ENCODE data around the gene RANBP10. TPM values are rescaled to one million over a fixed set of nuclear protein-coding genes. Genes with fewer than 3 reads are reported as not detected.
A peak's percentile ranks its signal among the peaks of the same experiment; 100 is the strongest.
"Not testable (repeated sequence)": the region's sequence is repeated elsewhere in the genome, so short reads cannot be mapped to it uniquely, and the experiment has no call there.

RANBP10 gene
- total and polyA plus RNA-seq, 2 experiments from 2014 or later, result 8.0 to 13.6 TPM

GRCh38 chr16:67842509-67843342 is 36.4 kb upstream of the RANBP10 start:
- Histone ChIP-seq H3K4me3 (peak overlapping the region; percentile 78), H3K27ac (peak overlapping the region; percentile 98), H3K9me3 (ENCODE audit: low read depth) (no peaks in the 10 kb centered on the region), H3K27me3 (no peaks in the 10 kb centered on the region), H3K4me1 (ENCODE audit: low read depth) (peaks cover 27% of the 10 kb centered on the region), H3K36me3 (no peaks in the 10 kb centered on the region)
- TF ChIP-seq CTCF (IDR thresholded peaks at IDR 0.05; ENCODE audit: low read depth, low read length), result peak; percentile 44
- peak; percentile 59 to 66 for DNase-seq (ENCODE audit: low read depth in 1 of 2, low spot score in 1 of 2)

GRCh38 chr16:67841816-67842508 is 35.6 kb upstream of the RANBP10 start, which contains the start of gene THAP11:
THAP11 (plus strand) TSS chr16:67842320; CDS start chr16:67842555, 235 bp downstream.
- no peaks in the 10 kb centered on the region for H3K36me3 ChIP-seq
- TF ChIP-seq CTCF (IDR thresholded peaks at IDR 0.05; ENCODE audit: low read depth, low read length), result peak; percentile 86
- peaks cover 27% of the 10 kb centered on the region for H3K4me1 ChIP-seq (ENCODE audit: low read depth)
- H3K27me3 ChIP-seq, result no peaks in the 10 kb centered on the region
- peak within 1 kb of the TSS; percentile 98 for H3K27ac ChIP-seq
- H3K9me3 ChIP-seq (ENCODE audit: low read depth), result no peaks in the 10 kb centered on the region
- peak within 1 kb of the TSS; percentile 78 for H3K4me3 ChIP-seq
- DNase-seq (ENCODE audit: low read depth in 1 of 2, low spot score in 1 of 2), result peak; percentile 96 to 97

- H3K27ac ChIP-seq, result peak overlapping the region; percentile 98
- peak overlapping the region; percentile 78 for H3K4me3 ChIP-seq
- TF ChIP-seq CTCF (IDR thresholded peaks at IDR 0.05; ENCODE audit: low read depth, low read length), result no peak
- H3K27me3 ChIP-seq, result no peaks in the 10 kb centered on the region
- DNase-seq (ENCODE audit: low read depth in 1 of 2, low spot score in 1 of 2), result no peak
- H3K36me3 ChIP-seq, result no peaks in the 10 kb centered on the region
- H3K4me1 ChIP-seq (ENCODE audit: low read depth), result peaks cover 27% of the 10 kb centered on the region
- H3K9me3 ChIP-seq (ENCODE audit: low read depth), result no peaks in the 10 kb centered on the region
Measured at GRCh38 chr16:67841198-67841815, 34.9 kb upstream of the RANBP10 start.

GRCh38 chr16:67837811-67838210 is 31.5 kb upstream of the RANBP10 start:
- H3K9me3 ChIP-seq (ENCODE audit: low read depth), result no peaks in the 10 kb centered on the region
- peaks cover 4% of the 10 kb centered on the region for H3K4me1 ChIP-seq (ENCODE audit: low read depth)
- H3K27me3 ChIP-seq, result no peaks in the 10 kb centered on the region
- no peak for TF ChIP-seq CTCF (IDR thresholded peaks at IDR 0.05; ENCODE audit: low read depth, low read length)
- no peak overlapping the region for H3K4me3 ChIP-seq
- H3K27ac ChIP-seq, result no peak overlapping the region
- no peak for DNase-seq (ENCODE audit: low read depth in 1 of 2, low spot score in 1 of 2)
- no peaks in the 10 kb centered on the region for H3K36me3 ChIP-seq

- not testable (repeated sequence) for H3K27ac ChIP-seq; DNase-seq (ENCODE audit: low read depth in 1 of 2, low spot score in 1 of 2); H3K36me3 ChIP-seq; H3K4me3 ChIP-seq; H3K4me1 ChIP-seq (ENCODE audit: low read depth); H3K27me3 ChIP-seq; H3K9me3 ChIP-seq (ENCODE audit: low read depth)
Measured at GRCh38 chr16:67837190-67837589, 30.8 kb upstream of the RANBP10 start.

All from cardiac muscle cell (in vitro differentiated cells and primary cell).